SH-SY5Y (cell line): ENCODE data around the gene DLEC1.

Experiments
- GATA2 ChIP-seq: IDR thresholded peaks from 2 replicates; pipeline ENCODE4 v1.6.1; 2011; ENCODE audit warnings: mild to moderate bottlenecking, low read depth, low read length
- GATA3 ChIP-seq: IDR thresholded peaks from 2 replicates; pipeline ENCODE4 v1.6.1; 2011; ENCODE audit warnings: low read depth, mild to moderate bottlenecking, low read length, moderate library complexity

Gene DLEC1

GRCh38 chr3:38039101-38039898, at the start of gene DLEC1:
TSS of gene DLEC1 (plus strand) at chr3:38039208. CDS start at chr3:38039226, 18 bp downstream.
- no peak for TF ChIP-seq GATA3
- no peak for TF ChIP-seq GATA2

GRCh38 chr3:37989821-37990480, 49.1 kb upstream of the DLEC1 start:
- TF ChIP-seq GATA3 (no peak), GATA2 (no peak)

GRCh38 chr3:37990527-37990926, 48.5 kb upstream of the DLEC1 start, which contains the start of gene VILL:
TSS of gene VILL (plus strand) at chr3:37990786. CDS start at chr3:37993673, 2,887 bp downstream.
- TF ChIP-seq GATA2 (no peak), GATA3 (no peak)

- no peak for TF ChIP-seq GATA2
- TF ChIP-seq GATA3: no peak
Observed at GRCh38 chr3:37991109-37991508, 47.9 kb upstream of the DLEC1 start.

GRCh38 chr3:37991823-37992222, 47.2 kb upstream of the DLEC1 start:
- TF ChIP-seq GATA3 (no peak), GATA2 (no peak)

- TF ChIP-seq GATA3 (no peak), GATA2 (no peak)
Observed at GRCh38 chr3:37992271-37993066, 46.5 kb upstream of the DLEC1 start.

GRCh38 chr3:37993067-37993455, 45.9 kb upstream of the DLEC1 start:
- TF ChIP-seq GATA3 (no peak), GATA2 (no peak)

GRCh38 chr3:37993460-37993819, 45.6 kb upstream of the DLEC1 start:
- TF ChIP-seq GATA2 (no peak), GATA3 (no peak)

GRCh38 chr3:37993820-37994638, 45.0 kb upstream of the DLEC1 start:
- no peak for TF ChIP-seq GATA3
- no peak for TF ChIP-seq GATA2

- no peak for TF ChIP-seq GATA2
- no peak for TF ChIP-seq GATA3
Observed at GRCh38 chr3:37994639-37994972, 44.4 kb upstream of the DLEC1 start.

- TF ChIP-seq GATA2 (no peak), GATA3 (no peak)
Observed at GRCh38 chr3:37995652-37996641, 43.1 kb upstream of the DLEC1 start.

- no peak for TF ChIP-seq GATA3
- TF ChIP-seq GATA2: no peak
Observed at GRCh38 chr3:37996785-37997301, 42.2 kb upstream of the DLEC1 start.
